SK-N-SH (cell line): ENCODE measurements around the gene LSP1. TPM values are rescaled to one million over a fixed set of nuclear protein-coding genes. Genes with fewer than 3 reads are reported as not detected.
A peak's percentile ranks its signal among the peaks of the same experiment; 100 is the strongest.

ENCODE experiments used
- CTCF ChIA-PET: fragments of 300-600, 350-600 bp; formaldehyde crosslinking; extraction: SDS; loops from one replicate; lab custom pipeline; 2021; lab: Yijun Ruan, JAX
- POLR2A ChIA-PET: fragments of 350-600 bp; sonication (Branson Sonifier 250); formaldehyde crosslinking; extraction: SDS; loops from one replicate; lab custom pipeline; 2020; ENCODE audit warnings: antibody characterized with exemption, inconsistent platforms; lab: Yijun Ruan, JAX
- DNase-seq: peaks from one replicate; pipeline ENCODE4 v3.0.0; 2012
- H2AFZ ChIP-seq: fragments of 200-600 bp; sonication (generic); 2 replicates; pipeline ENCODE4 v1.8.1; 2016; ENCODE audit warnings: antibody characterized with exemption, mild to moderate bottlenecking, low read depth
- H3F3A ChIP-seq: fragments of 200-600 bp; sonication (generic); replicated peaks from 2 replicates; pipeline ENCODE3; 2016; ENCODE audit warnings: antibody characterized with exemption, mild to moderate bottlenecking; ENCODE audit not compliant: insufficient read depth
- H3K27ac ChIP-seq, 2 experiments: fragments of 200-500 bp in 1 of 2; fragments of 200-600 bp in 1 of 2; sonication (Bioruptor generic) in 1 of 2; sonication (generic), shearing (Covaris generic) in 1 of 2; 2 replicates each; pipeline versions ENCODE4 v1.5.1 to v1.6.1; 2014 to 2016; ENCODE audit warnings: low read depth in 2 of 2, inconsistent platforms in 1 of 2, low read length in 1 of 2, mild to moderate bottlenecking in 1 of 2, mixed read lengths in 1 of 2
- H3K27me3 ChIP-seq: fragments of 200-600 bp; sonication (generic), shearing (Covaris generic); 2 replicates; pipeline ENCODE4 v1.6.1; 2016; ENCODE audit warnings: mixed run types; ENCODE audit not compliant: insufficient read depth
- H3K36me3 ChIP-seq, 2 experiments: fragments of 200-500 bp in 1 of 2; fragments of 200-600 bp in 1 of 2; sonication (Bioruptor generic) in 1 of 2; sonication (generic) in 1 of 2; replicated peaks in 1 of 2; 2 replicates each; pipeline versions ENCODE3 to v1.5.1; 2014 to 2016; ENCODE audit warnings: low read length in 1 of 2, mild to moderate bottlenecking in 1 of 2; ENCODE audit not compliant: insufficient read depth in 2 of 2, control insufficient read depth in 1 of 2
- H3K4me1 ChIP-seq, 2 experiments: fragments of 200-500 bp in 1 of 2; fragments of 200-600 bp in 1 of 2; sonication (Bioruptor generic) in 1 of 2; sonication (generic), shearing (Covaris generic) in 1 of 2; 2 replicates each; pipeline versions ENCODE4 v1.5.1 to v1.6.1; 2014 to 2016; ENCODE audit warnings: low read depth in 1 of 2, low read length in 1 of 2, mixed run types in 1 of 2; ENCODE audit not compliant: insufficient read depth in 2 of 2, control insufficient read depth in 1 of 2
- H3K4me2 ChIP-seq: fragments of 200-600 bp; sonication (generic), shearing (Covaris generic); 2 replicates; pipeline ENCODE4 v1.6.1; 2017; ENCODE audit warnings: mixed run types
- H3K4me3 ChIP-seq, 2 experiments: fragments of 200-500 bp in 1 of 2; fragments of 200-600 bp in 1 of 2; sonication (Bioruptor generic) in 1 of 2; sonication (generic), shearing (Covaris generic) in 1 of 2; 2 replicates each; pipeline versions ENCODE4 v1.5.1 to v1.8.1; 2014 to 2016; ENCODE audit warnings: low read depth in 2 of 2, inconsistent platforms in 1 of 2, low read length in 1 of 2, mild to moderate bottlenecking in 1 of 2, mixed read lengths in 1 of 2, moderate library complexity in 1 of 2
- H3K79me2 ChIP-seq: fragments of 200-600 bp; sonication (generic); 2 replicates; pipeline ENCODE4 v1.8.1; 2017; ENCODE audit warnings: mild to moderate bottlenecking; ENCODE audit not compliant: insufficient read depth
- H3K9ac ChIP-seq: fragments of 200-600 bp; sonication (generic); 2 replicates; pipeline ENCODE4 v1.6.1; 2017; ENCODE audit warnings: mixed run types
- H3K9me2 ChIP-seq: fragments of 200-600 bp; sonication (generic); 2 replicates; pipeline ENCODE4 v1.6.1; 2017; ENCODE audit warnings: mixed run types
- H3K9me3 ChIP-seq: fragments of 200-600 bp; sonication (generic); 2 replicates; pipeline ENCODE4 v1.6.1; 2017; ENCODE audit warnings: mixed run types, mild to moderate bottlenecking, moderate library complexity
- H4K20me1 ChIP-seq: fragments of 200-600 bp; sonication (generic); 2 replicates; pipeline ENCODE4 v1.6.1; 2017; ENCODE audit warnings: mild to moderate bottlenecking, mixed run types; ENCODE audit not compliant: insufficient read depth
- FOXJ3 ChIP-seq: sonication (generic); formaldehyde crosslinking; IDR thresholded peaks from 2 replicates; pipeline ENCODE4 v1.5.1; 2020; ENCODE audit warnings: mild to moderate bottlenecking, missing genetic modification reagents
- GATA2 ChIP-seq: sonication (generic); formaldehyde crosslinking; IDR thresholded peaks from 2 replicates; pipeline ENCODE4 v1.5.0; 2020; ENCODE audit warnings: mild to moderate bottlenecking, missing genetic modification reagents
- RAD21 ChIP-seq: IDR thresholded peaks from 2 replicates; pipeline ENCODE4 v1.6.1; 2012; ENCODE audit warnings: mild to moderate bottlenecking, low read length
- SMC3 ChIP-seq: IDR thresholded peaks from 2 replicates; pipeline ENCODE4 v1.6.1; 2012; ENCODE audit warnings: low read depth, low read length, improper control_type of control experiment
- WGBS: methylation state at CpG from one replicate; pipeline ENCODE4 v1.1.6; 2017; ENCODE audit warnings: low lambda C conversion rate; 5-methylcytosine and 5-hydroxymethylcytosine counted together
- polyA plus RNA-seq, 3 experiments: library from polyadenylated mRNA; depleted of rRNA; stranded (reverse); fragments of >200 nt; gene quantifications; 2 replicates each; pipeline ENCODE4 v1.2.3, GENCODE V29; 2012
- TF ChIP-seq, protein P1 (sequence below): IDR thresholded peaks from 2 replicates; pipeline ENCODE4 v1.4.0; 2012; ENCODE audit warnings: low read depth, borderline replicate concordance
- TF ChIP-seq, protein P2 (sequence below): fragments of 200-600 bp; sonication (generic); IDR thresholded peaks from 2 replicates; pipeline ENCODE4 v1.6.1; 2017; ENCODE audit warnings: antibody characterized with exemption, mild to moderate bottlenecking, moderate library complexity
- TF ChIP-seq, protein P3 (sequence below): IDR thresholded peaks from 2 replicates; pipeline ENCODE4 v1.4.0; 2012; ENCODE audit warnings: low read depth, borderline replicate concordance

Gene LSP1
- polyA plus RNA-seq, 1 of the 3 experiments (the other 2 are of a cell fraction) = 0.38 TPM

DNA sequence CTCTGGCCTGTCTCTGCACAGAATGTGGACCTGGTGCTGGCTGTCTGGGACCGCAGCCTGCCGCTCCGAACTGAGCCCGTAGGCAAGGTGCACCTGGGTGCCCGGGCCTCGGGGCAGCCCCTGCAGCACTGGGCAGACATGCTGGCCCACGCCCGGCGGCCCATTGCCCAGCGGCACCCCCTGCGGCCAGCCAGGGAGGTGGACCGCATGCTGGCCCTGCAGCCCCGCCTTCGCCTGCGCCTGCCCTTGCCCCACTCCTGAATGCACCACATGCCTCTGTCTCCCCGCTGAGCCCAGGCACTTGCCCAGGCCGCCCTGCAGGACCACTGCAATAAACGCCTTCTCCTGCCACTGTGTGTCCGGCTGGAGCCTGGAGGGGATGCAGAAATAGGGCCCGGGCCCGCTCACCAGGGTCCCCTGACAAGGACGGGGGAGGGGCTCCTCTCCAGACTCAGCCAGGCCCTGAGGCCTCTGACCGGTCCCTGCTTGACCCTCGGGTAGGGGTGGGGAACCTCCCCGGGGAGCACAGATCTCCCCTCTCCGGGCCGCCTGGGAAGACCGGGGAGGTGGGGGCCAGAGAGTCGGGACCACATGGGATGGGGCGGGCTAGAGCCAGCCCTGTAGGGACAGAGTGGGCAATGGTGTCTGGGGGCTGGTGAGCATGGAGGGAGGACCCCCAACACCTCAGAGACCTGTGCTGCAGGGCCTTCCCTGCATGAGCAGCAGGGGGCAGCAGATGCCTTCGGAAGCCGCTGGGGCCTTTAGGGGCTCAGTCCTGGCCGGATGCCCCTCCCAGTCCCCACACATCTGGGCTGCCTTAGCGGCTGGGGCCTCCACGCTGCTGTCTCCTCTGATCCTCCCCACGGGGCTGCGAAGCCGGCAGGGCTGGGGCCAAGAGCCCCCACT lies 15.5 kb upstream of the LSP1 start:
- H3K9me2 ChIP-seq = no peaks in the 10 kb centered on the region
- H2AFZ ChIP-seq = no peak overlapping the region
- H3K27ac ChIP-seq = peak overlapping the region in 1 of 2 experiments; percentile 60; a peak in 1 of 4 replicates
- H4K20me1 ChIP-seq = no peaks in the 10 kb centered on the region
- 49% methylated on average over 16 of the region's 38 CpGs for WGBS
- H3K79me2 ChIP-seq = no peaks in the 10 kb centered on the region
- peaks cover 0 to 39% of the 10 kb centered on the region in 2 experiments; a peak in 1 of 4 replicates for H3K4me1 ChIP-seq
- H3K27me3 ChIP-seq = no peaks in the 10 kb centered on the region
- no peak overlapping the region for H3K9ac ChIP-seq
- DNase-seq = peak; percentile 97
- TF ChIP-seq, protein P1, sequence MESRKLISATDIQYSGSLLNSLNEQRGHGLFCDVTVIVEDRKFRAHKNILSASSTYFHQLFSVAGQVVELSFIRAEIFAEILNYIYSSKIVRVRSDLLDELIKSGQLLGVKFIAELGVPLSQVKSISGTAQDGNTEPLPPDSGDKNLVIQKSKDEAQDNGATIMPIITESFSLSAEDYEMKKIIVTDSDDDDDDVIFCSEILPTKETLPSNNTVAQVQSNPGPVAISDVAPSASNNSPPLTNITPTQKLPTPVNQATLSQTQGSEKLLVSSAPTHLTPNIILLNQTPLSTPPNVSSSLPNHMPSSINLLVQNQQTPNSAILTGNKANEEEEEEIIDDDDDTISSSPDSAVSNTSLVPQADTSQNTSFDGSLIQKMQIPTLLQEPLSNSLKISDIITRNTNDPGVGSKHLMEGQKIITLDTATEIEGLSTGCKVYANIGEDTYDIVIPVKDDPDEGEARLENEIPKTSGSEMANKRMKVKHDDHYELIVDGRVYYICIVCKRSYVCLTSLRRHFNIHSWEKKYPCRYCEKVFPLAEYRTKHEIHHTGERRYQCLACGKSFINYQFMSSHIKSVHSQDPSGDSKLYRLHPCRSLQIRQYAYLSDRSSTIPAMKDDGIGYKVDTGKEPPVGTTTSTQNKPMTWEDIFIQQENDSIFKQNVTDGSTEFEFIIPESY = no peak
- TF ChIP-seq SMC3 (peak; percentile 97), RAD21 (peak; percentile 93)
- TF ChIP-seq, protein P2, sequence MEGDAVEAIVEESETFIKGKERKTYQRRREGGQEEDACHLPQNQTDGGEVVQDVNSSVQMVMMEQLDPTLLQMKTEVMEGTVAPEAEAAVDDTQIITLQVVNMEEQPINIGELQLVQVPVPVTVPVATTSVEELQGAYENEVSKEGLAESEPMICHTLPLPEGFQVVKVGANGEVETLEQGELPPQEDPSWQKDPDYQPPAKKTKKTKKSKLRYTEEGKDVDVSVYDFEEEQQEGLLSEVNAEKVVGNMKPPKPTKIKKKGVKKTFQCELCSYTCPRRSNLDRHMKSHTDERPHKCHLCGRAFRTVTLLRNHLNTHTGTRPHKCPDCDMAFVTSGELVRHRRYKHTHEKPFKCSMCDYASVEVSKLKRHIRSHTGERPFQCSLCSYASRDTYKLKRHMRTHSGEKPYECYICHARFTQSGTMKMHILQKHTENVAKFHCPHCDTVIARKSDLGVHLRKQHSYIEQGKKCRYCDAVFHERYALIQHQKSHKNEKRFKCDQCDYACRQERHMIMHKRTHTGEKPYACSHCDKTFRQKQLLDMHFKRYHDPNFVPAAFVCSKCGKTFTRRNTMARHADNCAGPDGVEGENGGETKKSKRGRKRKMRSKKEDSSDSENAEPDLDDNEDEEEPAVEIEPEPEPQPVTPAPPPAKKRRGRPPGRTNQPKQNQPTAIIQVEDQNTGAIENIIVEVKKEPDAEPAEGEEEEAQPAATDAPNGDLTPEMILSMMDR = peak; percentile 80
- TF ChIP-seq, protein P3, sequence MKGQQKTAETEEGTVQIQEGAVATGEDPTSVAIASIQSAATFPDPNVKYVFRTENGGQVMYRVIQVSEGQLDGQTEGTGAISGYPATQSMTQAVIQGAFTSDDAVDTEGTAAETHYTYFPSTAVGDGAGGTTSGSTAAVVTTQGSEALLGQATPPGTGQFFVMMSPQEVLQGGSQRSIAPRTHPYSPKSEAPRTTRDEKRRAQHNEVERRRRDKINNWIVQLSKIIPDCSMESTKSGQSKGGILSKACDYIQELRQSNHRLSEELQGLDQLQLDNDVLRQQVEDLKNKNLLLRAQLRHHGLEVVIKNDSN = no peak
- no peaks in the 10 kb centered on the region for H3F3A ChIP-seq
- H3K9me3 ChIP-seq = no peaks in the 10 kb centered on the region
- CTCF ChIA-PET = interaction anchor here (0.7 to 20.8 kb wide), 18 partner anchors 10 to 313 kb away, joined by 3 to 585 read pairs (median 8); partner anchors contain the start of genes IGF2 and MRPL23
- POLR2A ChIA-PET = no interaction called here
- H3K36me3 ChIP-seq = no peaks in the 10 kb centered on the region
- no peak overlapping the region for H3K4me3 ChIP-seq
- H3K4me2 ChIP-seq = no peak overlapping the region

DNA sequence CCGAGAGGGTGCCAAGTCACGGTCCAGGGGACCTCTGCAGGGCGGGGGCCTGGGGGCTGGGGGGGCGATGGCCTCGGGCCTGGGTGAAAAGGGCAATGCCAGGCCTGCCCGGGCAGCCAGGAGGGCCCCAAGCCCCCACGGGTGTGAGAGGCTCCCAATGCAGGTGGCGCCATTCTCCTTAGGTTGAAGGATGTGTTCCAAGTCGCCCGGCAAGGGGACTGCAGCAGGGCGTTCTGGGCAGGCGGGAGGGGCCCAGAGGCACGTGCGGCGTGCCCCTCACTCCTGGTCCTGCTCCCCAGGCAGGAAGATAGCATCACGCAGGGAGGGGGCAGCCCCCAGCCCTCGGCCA lies 14.8 kb upstream of the LSP1 start:
- Histone ChIP-seq H3K27me3 (no peaks in the 10 kb centered on the region), H4K20me1 (no peaks in the 10 kb centered on the region), H3K27ac (peak overlapping the region in 1 of 2 experiments; percentile 60; a peak in 1 of 4 replicates), H3K4me2 (no peak overlapping the region), H3K4me3 (no peak overlapping the region), H3K36me3 (no peaks in the 10 kb centered on the region), H3K9ac (no peak overlapping the region), H3K9me2 (no peaks in the 10 kb centered on the region), H3F3A (no peaks in the 10 kb centered on the region), H2AFZ (no peak overlapping the region), H3K79me2 (no peaks in the 10 kb centered on the region), H3K9me3 (no peaks in the 10 kb centered on the region), H3K4me1 (peaks cover 0 to 36% of the 10 kb centered on the region in 2 experiments; a peak in 1 of 4 replicates)
- DNase-seq = no peak
- CTCF ChIA-PET = interaction anchor here (0.6 to 20.8 kb wide), 11 partner anchors 10 to 312 kb away, joined by 3 to 478 read pairs (median 5); partner anchors contain the start of genes IGF2 and PRR33
- POLR2A ChIA-PET = no interaction called here
- 53% methylated on average over 12 of the region's 17 CpGs for WGBS
- TF ChIP-seq FOXJ3 = no peak
- TF ChIP-seq GATA2 = 0 out of 2 replicates have a peak, but pooled peaks have one; percentile 33
